B cell (primary cell): ENCODE measurements around the gene ANKRD28. TPM values are rescaled to one million over a fixed set of nuclear protein-coding genes. Genes with fewer than 3 reads are reported as not detected.

Experiments
- ATAC-seq: fragments of 200-7000 bp; cut with Tn5 transposase; one replicate; pipeline ENCODE4 v1.10.0; 2021; ENCODE audit warnings: low read depth, mild to moderate bottlenecking, moderate number of reproducible peaks, moderate library complexity
- CTCF ChIA-PET: fragments of 350-600 bp; sonication (Branson Sonifier 250); formaldehyde crosslinking; loops from one replicate; lab custom pipeline; 2021; ENCODE audit warnings: antibody characterized with exemption, inconsistent platforms; lab: Charles Lee
- POLR2A ChIA-PET: fragments of 350-600 bp; sonication (Branson Sonifier 250); formaldehyde crosslinking; loops from one replicate; lab custom pipeline; 2021; ENCODE audit warnings: antibody characterized with exemption; lab: Charles Lee
- DNase-seq: peaks from one replicate; pipeline ENCODE4 v3.0.0; 2013
- H2AFZ ChIP-seq: 2 replicates; pipeline ENCODE4 v1.6.1; 2012; ENCODE audit warnings: mild to moderate bottlenecking, low read depth, low read length; ENCODE audit not compliant: insufficient read depth, poor library complexity, severe bottlenecking
- H3K27ac ChIP-seq, 2 donors: 1 replicate in 1 of 2; 2 replicates in 1 of 2; pipeline ENCODE4 v1.5.1; 2012 to 2013; ENCODE audit warnings: low read length in 2 of 2, mild to moderate bottlenecking in 2 of 2, moderate library complexity in 1 of 2
- H3K27me3 ChIP-seq, 4 experiments: fragments of 200-600 bp in 1 of 4; sonication (generic) in 1 of 4; replicated peaks in 1 of 4; 1 replicate in 2 of 4; 2 replicates in 2 of 4; pipeline versions ENCODE4 v1.6.1 to v1.7.0; 2013 to 2016; ENCODE audit warnings: low read length in 3 of 4, mild to moderate bottlenecking in 2 of 4, mixed read lengths in 1 of 4, moderate library complexity in 1 of 4; ENCODE audit not compliant: insufficient read depth in 4 of 4, control insufficient read depth in 3 of 4; ENCODE audit errors: control extremely low read depth in 1 of 4
- H3K36me3 ChIP-seq, 2 experiments: replicated peaks in 1 of 2; 1 replicate in 1 of 2; 2 replicates in 1 of 2; pipeline versions ENCODE4 v1.6.1 to v1.7.1; 2013; ENCODE audit warnings: low read length in 1 of 2; ENCODE audit not compliant: insufficient read depth in 2 of 2, control insufficient read depth in 1 of 2; ENCODE audit errors: control extremely low read depth in 1 of 2, extremely low read depth in 1 of 2
- H3K4me1 ChIP-seq, 2 donors: fragments of 200-600 bp in 1 of 2; sonication (generic) in 1 of 2; 1 replicate in 1 of 2; 2 replicates in 1 of 2; pipeline versions ENCODE4 v1.5.1 to v1.6.1; 2013 to 2017; ENCODE audit warnings: low read length in 2 of 2; ENCODE audit not compliant: control insufficient read depth in 2 of 2, insufficient read depth in 2 of 2
- H3K4me2 ChIP-seq: replicated peaks from 2 replicates; pipeline ENCODE3; 2012; ENCODE audit warnings: mild to moderate bottlenecking, low read depth, low read length; ENCODE audit not compliant: poor library complexity, severe bottlenecking
- H3K4me3 ChIP-seq, 5 experiments: fragments of 200-600 bp in 1 of 5; sonication (generic) in 1 of 5; 1 replicate in 3 of 5; 2 replicates in 2 of 5; pipeline versions ENCODE4 v1.5.1 to v1.7.0; 2011 to 2016; ENCODE audit warnings: low read length in 4 of 5, mild to moderate bottlenecking in 4 of 5, low read depth in 2 of 5, control low read depth in 1 of 5, moderate library complexity in 1 of 5; ENCODE audit not compliant: insufficient read depth in 1 of 5; ENCODE audit errors: control extremely low read depth in 1 of 5, extremely low read depth in 1 of 5
- H3K79me2 ChIP-seq: fragments of 200-600 bp; sonication (generic); one replicate; pipeline ENCODE4 v1.6.0; 2016; ENCODE audit warnings: low read length; ENCODE audit not compliant: control insufficient read depth, insufficient read depth
- H3K9ac ChIP-seq: fragments of 200-600 bp; sonication (generic); 2 replicates; pipeline ENCODE4 v1.6.1; 2017; ENCODE audit warnings: mild to moderate bottlenecking, low read length, moderate library complexity
- H3K9me3 ChIP-seq, 3 donors: one replicate each; pipeline versions ENCODE4 v1.6.1 to v1.7.1; 2013; ENCODE audit warnings: low read length in 2 of 3; ENCODE audit not compliant: control insufficient read depth in 2 of 3, insufficient read depth in 1 of 3; ENCODE audit errors: control extremely low read depth in 1 of 3
- H4K20me1 ChIP-seq: 2 replicates; pipeline ENCODE4 v1.6.0; 2012; ENCODE audit warnings: mild to moderate bottlenecking, low read length; ENCODE audit not compliant: insufficient read depth, control insufficient read depth, poor library complexity, severe bottlenecking
- H3K27ac Mint-ChIP-seq: one replicate; pipeline ENCODE4 v1.8.0; 2021; ENCODE audit warnings: mixed read lengths
- H3K27me3 Mint-ChIP-seq: one replicate; pipeline ENCODE4 v1.8.0; 2021; ENCODE audit warnings: mixed read lengths
- H3K4me1 Mint-ChIP-seq: one replicate; pipeline ENCODE4 v1.8.0; 2021; ENCODE audit warnings: mixed read lengths
- H3K4me3 Mint-ChIP-seq: one replicate; pipeline ENCODE4 v1.8.0; 2021; ENCODE audit warnings: mixed read lengths
- H3K9me3 Mint-ChIP-seq: one replicate; pipeline ENCODE4 v1.8.0; 2022; ENCODE audit warnings: mixed read lengths; ENCODE audit not compliant: insufficient read depth
- EZH2 ChIP-seq: IDR thresholded peaks from 2 replicates; pipeline ENCODE4 v1.6.1; 2012; ENCODE audit warnings: borderline replicate concordance, low read depth, mild to moderate bottlenecking, moderate library complexity, low read length; ENCODE audit not compliant: insufficient read depth, poor library complexity, severe bottlenecking
- WGBS: methylation state at CpG from one replicate; pipeline ENCODE4 v1.1.5; 2013; ENCODE audit warnings: missing lambda C conversion rate; ENCODE audit not compliant: insufficient coverage; 5-methylcytosine and 5-hydroxymethylcytosine counted together
- intact Hi-C: fragments of 100-400 bp; cut with micrococcal nuclease; formaldehyde crosslinking; loops from one replicate; pipeline ENCODE4 v1.10.0; 2022
- polyA plus RNA-seq: library from polyadenylated mRNA; depleted of rRNA; stranded (reverse); fragments of >200 nt; gene quantifications from 2 replicates; pipeline ENCODE4 v1.2.3, GENCODE V29; 2012
- total RNA-seq, 2 donors: library from RNA; stranded (reverse); fragments of 120-200 nt in 1 of 2; gene quantifications; 1 replicate in 1 of 2; 2 replicates in 1 of 2; pipeline versions ENCODE4 v1.2.3 to v1.2.4, GENCODE V29; 2013 to 2022
- TF ChIP-seq, protein P1 (sequence below): fragments of 200-600 bp; IDR thresholded peaks from one replicate; pipeline ENCODE4 v1.8.0; 2022; ENCODE audit warnings: antibody characterized with exemption, mild to moderate bottlenecking

ANKRD28 gene
- total and polyA plus RNA-seq, 2 donors (not counting 1 experiment from before 2014, with no cell fraction given), result 20.7 to 37.4 TPM

DNA sequence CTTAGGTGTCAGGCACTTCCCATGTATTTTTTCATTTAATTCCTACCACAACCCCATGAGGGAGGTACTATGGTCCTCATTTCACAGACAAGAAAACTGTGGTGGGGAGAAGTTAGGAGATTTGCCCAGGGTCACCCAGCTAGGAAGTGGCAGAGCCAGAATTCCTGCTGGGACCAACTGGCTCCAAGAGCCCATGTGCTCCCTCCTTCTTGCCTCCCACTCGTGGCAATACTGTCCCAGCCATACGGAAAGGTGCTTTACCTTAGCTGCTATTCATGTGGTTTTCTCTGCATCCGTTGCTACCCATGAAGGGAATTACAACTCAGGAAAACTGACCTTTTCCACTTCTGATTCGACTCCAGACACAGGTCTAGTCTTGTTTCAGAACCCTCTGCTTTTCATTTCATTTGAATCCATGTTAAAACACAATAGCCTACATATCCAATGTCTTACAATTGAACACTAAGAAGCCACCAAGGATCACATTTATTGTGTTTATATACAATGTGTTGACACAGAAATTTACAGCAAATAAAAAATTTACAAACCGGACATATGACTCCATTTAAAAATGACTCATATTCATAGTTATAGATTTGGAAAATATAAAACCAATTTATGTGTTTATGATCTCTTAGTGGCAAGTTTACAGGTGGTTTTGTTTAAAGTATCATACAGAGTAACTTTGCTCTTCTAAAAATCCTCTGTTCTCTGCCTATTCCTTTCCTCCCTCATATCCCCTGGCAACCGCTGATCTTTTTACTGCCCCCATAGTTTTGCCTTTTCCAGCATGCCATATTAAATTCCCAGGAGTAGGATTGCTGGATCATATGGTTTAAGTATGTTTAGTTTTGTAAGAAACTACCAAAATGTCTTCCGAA, 137.5 kb downstream of the ANKRD28 start:
- ChIA-PET CTCF (no interaction called here), POLR2A (no interaction called here)
- Histone ChIP-seq H3K27ac (no peak overlapping the region), H3K9me3 (peaks cover 1 to 30% (median 18%) of the 10 kb centered on the region in 3 donors), H3K27me3 (no peaks in the 10 kb centered on the region), H3K79me2 (no peaks in the 10 kb centered on the region), H3K4me1 (no peaks in the 10 kb centered on the region), H2AFZ (no peak overlapping the region), H4K20me1 (no peaks in the 10 kb centered on the region), H3K4me3 (no peak overlapping the region), H3K4me2 (no peak overlapping the region), H3K36me3 (no peaks in the 10 kb centered on the region), H3K9ac (no peak overlapping the region)
- ATAC-seq (no peak), DNase-seq (no peak)
- no peaks in the 10 kb centered on the region for H3K4me1 Mint-ChIP-seq
- peaks cover 4% of the 10 kb centered on the region for H3K27me3 Mint-ChIP-seq
- H3K9me3 Mint-ChIP-seq, result peaks cover 6% of the 10 kb centered on the region
- no peak overlapping the region for H3K4me3 Mint-ChIP-seq
- TF ChIP-seq, protein P1, sequence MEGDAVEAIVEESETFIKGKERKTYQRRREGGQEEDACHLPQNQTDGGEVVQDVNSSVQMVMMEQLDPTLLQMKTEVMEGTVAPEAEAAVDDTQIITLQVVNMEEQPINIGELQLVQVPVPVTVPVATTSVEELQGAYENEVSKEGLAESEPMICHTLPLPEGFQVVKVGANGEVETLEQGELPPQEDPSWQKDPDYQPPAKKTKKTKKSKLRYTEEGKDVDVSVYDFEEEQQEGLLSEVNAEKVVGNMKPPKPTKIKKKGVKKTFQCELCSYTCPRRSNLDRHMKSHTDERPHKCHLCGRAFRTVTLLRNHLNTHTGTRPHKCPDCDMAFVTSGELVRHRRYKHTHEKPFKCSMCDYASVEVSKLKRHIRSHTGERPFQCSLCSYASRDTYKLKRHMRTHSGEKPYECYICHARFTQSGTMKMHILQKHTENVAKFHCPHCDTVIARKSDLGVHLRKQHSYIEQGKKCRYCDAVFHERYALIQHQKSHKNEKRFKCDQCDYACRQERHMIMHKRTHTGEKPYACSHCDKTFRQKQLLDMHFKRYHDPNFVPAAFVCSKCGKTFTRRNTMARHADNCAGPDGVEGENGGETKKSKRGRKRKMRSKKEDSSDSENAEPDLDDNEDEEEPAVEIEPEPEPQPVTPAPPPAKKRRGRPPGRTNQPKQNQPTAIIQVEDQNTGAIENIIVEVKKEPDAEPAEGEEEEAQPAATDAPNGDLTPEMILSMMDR, result no peak
- no peak for TF ChIP-seq EZH2
- intact Hi-C loops, result no loop called here
- 70% methylated on average over 4 of the region's 7 CpGs for WGBS
- no peak overlapping the region for H3K27ac Mint-ChIP-seq

GRCh38 chr3:15659254-15659975, 138.4 kb downstream of the ANKRD28 start:
- CTCF ChIA-PET, result no interaction called here
- H3K27me3 Mint-ChIP-seq, result peaks cover 4% of the 10 kb centered on the region
- H3K27ac Mint-ChIP-seq, result no peak overlapping the region
- H3K9me3 ChIP-seq, result peaks cover 1 to 34% (median 22%) of the 10 kb centered on the region in 3 donors
- H3K4me3 ChIP-seq, result no peak overlapping the region
- POLR2A ChIA-PET, result no interaction called here
- no peaks in the 10 kb centered on the region for H3K4me1 Mint-ChIP-seq
- H3K36me3 ChIP-seq, result no peaks in the 10 kb centered on the region
- intact Hi-C loops, result no loop called here
- H3K4me2 ChIP-seq, result no peak overlapping the region
- WGBS, result no CpG with 5 or more reads among the region's 5 CpGs
- ATAC-seq, result no peak
- H3K27ac ChIP-seq, result no peak overlapping the region
- no peak overlapping the region for H2AFZ ChIP-seq
- H3K4me1 ChIP-seq, result no peaks in the 10 kb centered on the region
- no peak overlapping the region for H3K4me3 Mint-ChIP-seq
- no peaks in the 10 kb centered on the region for H4K20me1 ChIP-seq
- TF ChIP-seq, protein P1, result no peak
- no peak for TF ChIP-seq EZH2
- no peaks in the 10 kb centered on the region for H3K79me2 ChIP-seq
- no peak overlapping the region for H3K9ac ChIP-seq
- no peaks in the 10 kb centered on the region for H3K27me3 ChIP-seq
- no peak for DNase-seq
- H3K9me3 Mint-ChIP-seq, result peaks cover 6% of the 10 kb centered on the region
